ENCODE results near the gene TRAPPC6A. TPM values are rescaled to one million over a fixed set of nuclear protein-coding genes. Genes with fewer than 3 reads are reported as not detected.

TRAPPC6A gene
- total RNA-seq, 4 donors from 2014 or later = 55.9 to 82.3 (median 71.8) TPM

- DNase-seq (ENCODE audit: low spot score in 2 of 2) = no peak
- H3K9me3 ChIP-seq = no peaks in the 10 kb centered on the region
- 91% methylated on average over 4 of the region's 4 CpGs for WGBS
These were observed 27.9 kb downstream of the TRAPPC6A start for GRCh38 chr19:45150180-45150579.

GRCh38 chr19:45149129-45149528 is 28.9 kb downstream of the TRAPPC6A start:
- Histone ChIP-seq H3K9me3 (no peaks in the 10 kb centered on the region), H3K36me3 (peaks cover 33% of the 10 kb centered on the region), H3K4me3 (no peak overlapping the region), H3K4me1 (peaks cover 35% of the 10 kb centered on the region), H3K27me3 (peaks cover 15% of the 10 kb centered on the region), H3K27ac (no peak overlapping the region)
- no peak for DNase-seq (ENCODE audit: low spot score in 2 of 2)
- TF ChIP-seq POLR2A (IDR thresholded peaks at IDR 0.05) (no peak), POLR2AphosphoS5 (IDR thresholded peaks at IDR 0.05) (no peak), EP300 (IDR thresholded peaks at IDR 0.05) (no peak), CTCF (IDR thresholded peaks at IDR 0.05) (no peak)
- WGBS = 82% methylated on average over 9 of the region's 9 CpGs

More at GRCh38 chr19:45150180-45150579, 27.9 kb downstream of the TRAPPC6A start:
- TF ChIP-seq POLR2AphosphoS5 (IDR thresholded peaks at IDR 0.05) = no peak
- no peak for TF ChIP-seq EP300 (IDR thresholded peaks at IDR 0.05)
- TF ChIP-seq POLR2A (IDR thresholded peaks at IDR 0.05) = no peak
- no peak for TF ChIP-seq CTCF (IDR thresholded peaks at IDR 0.05)
- no peak overlapping the region for H3K27ac ChIP-seq
- H3K4me3 ChIP-seq = no peak overlapping the region
- H3K36me3 ChIP-seq = peaks cover 24% of the 10 kb centered on the region
- H3K27me3 ChIP-seq = peaks cover 15% of the 10 kb centered on the region
- H3K4me1 ChIP-seq = peaks cover 36% of the 10 kb centered on the region

- Histone ChIP-seq H3K27me3 (peaks cover 11% of the 10 kb centered on the region), H3K27ac (no peak overlapping the region), H3K9me3 (no peaks in the 10 kb centered on the region), H3K4me1 (peaks cover 25% of the 10 kb centered on the region), H3K4me3 (no peak overlapping the region), H3K36me3 (peaks cover 43% of the 10 kb centered on the region)
- TF ChIP-seq POLR2A (IDR thresholded peaks at IDR 0.05) (no peak), EP300 (IDR thresholded peaks at IDR 0.05) (no peak), POLR2AphosphoS5 (IDR thresholded peaks at IDR 0.05) (no peak), CTCF (IDR thresholded peaks at IDR 0.05) (no peak)
- WGBS = 84% methylated on average over 12 of the region's 18 CpGs
- no peak for DNase-seq (ENCODE audit: low spot score in 2 of 2)
These were observed 30.0 kb downstream of the TRAPPC6A start for GRCh38 chr19:45147835-45148676.

GRCh38 chr19:45146741-45147205 is 31.3 kb downstream of the TRAPPC6A start:
- no peak for TF ChIP-seq EP300 (IDR thresholded peaks at IDR 0.05)
- TF ChIP-seq CTCF (IDR thresholded peaks at IDR 0.05) = no peak
- TF ChIP-seq POLR2AphosphoS5 (IDR thresholded peaks at IDR 0.05) = no peak
- no peak for TF ChIP-seq POLR2A (IDR thresholded peaks at IDR 0.05)
- H3K36me3 ChIP-seq = peaks cover 56% of the 10 kb centered on the region
- 66% methylated on average over 17 of the region's 18 CpGs for WGBS
- H3K27me3 ChIP-seq = peaks cover 5% of the 10 kb centered on the region
- H3K4me3 ChIP-seq = no peak overlapping the region
- H3K27ac ChIP-seq = no peak overlapping the region
- H3K9me3 ChIP-seq = no peaks in the 10 kb centered on the region
- no peak for DNase-seq (ENCODE audit: low spot score in 2 of 2)
- H3K4me1 ChIP-seq = peaks cover 12% of the 10 kb centered on the region

- peaks cover 61% of the 10 kb centered on the region for H3K36me3 ChIP-seq
- peaks cover 7% of the 10 kb centered on the region for H3K4me1 ChIP-seq
- no peak overlapping the region for H3K27ac ChIP-seq
- no peaks in the 10 kb centered on the region for H3K9me3 ChIP-seq
- DNase-seq (ENCODE audit: low spot score in 2 of 2) = no peak
- WGBS = 52% methylated on average over 12 of the region's 13 CpGs
- no peak overlapping the region for H3K4me3 ChIP-seq
- H3K27me3 ChIP-seq = no peaks in the 10 kb centered on the region
- TF ChIP-seq POLR2A (IDR thresholded peaks at IDR 0.05) (no peak), EP300 (IDR thresholded peaks at IDR 0.05) (no peak), CTCF (IDR thresholded peaks at IDR 0.05) (no peak)
These were observed 31.8 kb downstream of the TRAPPC6A start for GRCh38 chr19:45146251-45146650.

Measured in suprapubic skin (tissue), 4 donors.